ENCODE data around the gene CALCOCO2.
"Not testable (repeated sequence)": the region's sequence is repeated elsewhere in the genome, so short reads cannot be mapped to it uniquely, and the experiment has no call there.

DNA sequence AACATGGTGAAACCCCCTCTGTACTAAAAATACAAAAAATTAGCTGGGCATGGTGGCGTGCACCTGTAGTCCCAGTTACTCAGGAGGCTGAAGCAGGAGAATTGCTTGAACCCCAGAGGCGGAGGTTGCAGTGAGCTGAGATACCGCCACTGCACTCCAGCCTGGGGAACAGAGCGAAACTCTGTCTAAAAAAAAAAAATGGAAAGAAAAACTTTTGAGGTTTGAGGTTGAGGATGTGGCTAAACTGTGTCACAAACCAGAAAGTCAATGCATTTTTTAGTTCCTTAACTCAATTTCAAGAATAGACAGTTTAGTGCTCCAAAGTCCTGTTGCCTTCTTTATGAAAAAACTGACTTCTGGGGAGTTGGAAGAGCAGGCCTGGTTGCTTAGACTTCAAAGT, 6.6 kb downstream of the CALCOCO2 start:
- TF ChIP-seq, protein P1, sequence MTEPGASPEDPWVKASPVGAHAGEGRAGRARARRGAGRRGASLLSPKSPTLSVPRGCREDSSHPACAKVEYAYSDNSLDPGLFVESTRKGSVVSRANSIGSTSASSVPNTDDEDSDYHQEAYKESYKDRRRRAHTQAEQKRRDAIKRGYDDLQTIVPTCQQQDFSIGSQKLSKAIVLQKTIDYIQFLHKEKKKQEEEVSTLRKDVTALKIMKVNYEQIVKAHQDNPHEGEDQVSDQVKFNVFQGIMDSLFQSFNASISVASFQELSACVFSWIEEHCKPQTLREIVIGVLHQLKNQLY (CRISPR knock-in tag; IDR thresholded peaks at IDR 0.05): not testable (repeated sequence)
- not testable (repeated sequence) for TF ChIP-seq RELA (CRISPR knock-in tag; IDR thresholded peaks at IDR 0.05); ZNF292 (CRISPR knock-in tag; IDR thresholded peaks at IDR 0.05; ENCODE audit: borderline replicate concordance, low read depth); ELF4 (CRISPR knock-in tag; IDR thresholded peaks at IDR 0.05; ENCODE audit: borderline replicate concordance); MAF1 (CRISPR knock-in tag; IDR thresholded peaks at IDR 0.05; ENCODE audit: borderline replicate concordance); ZKSCAN8 (CRISPR knock-in tag; IDR thresholded peaks at IDR 0.05; ENCODE audit: borderline replicate concordance); GABPA (IDR thresholded peaks at IDR 0.05; ENCODE audit: low read depth, low read length); GABPA (CRISPR knock-in tag; IDR thresholded peaks at IDR 0.05; ENCODE audit: low read depth)
- TF ChIP-seq, protein P2, sequence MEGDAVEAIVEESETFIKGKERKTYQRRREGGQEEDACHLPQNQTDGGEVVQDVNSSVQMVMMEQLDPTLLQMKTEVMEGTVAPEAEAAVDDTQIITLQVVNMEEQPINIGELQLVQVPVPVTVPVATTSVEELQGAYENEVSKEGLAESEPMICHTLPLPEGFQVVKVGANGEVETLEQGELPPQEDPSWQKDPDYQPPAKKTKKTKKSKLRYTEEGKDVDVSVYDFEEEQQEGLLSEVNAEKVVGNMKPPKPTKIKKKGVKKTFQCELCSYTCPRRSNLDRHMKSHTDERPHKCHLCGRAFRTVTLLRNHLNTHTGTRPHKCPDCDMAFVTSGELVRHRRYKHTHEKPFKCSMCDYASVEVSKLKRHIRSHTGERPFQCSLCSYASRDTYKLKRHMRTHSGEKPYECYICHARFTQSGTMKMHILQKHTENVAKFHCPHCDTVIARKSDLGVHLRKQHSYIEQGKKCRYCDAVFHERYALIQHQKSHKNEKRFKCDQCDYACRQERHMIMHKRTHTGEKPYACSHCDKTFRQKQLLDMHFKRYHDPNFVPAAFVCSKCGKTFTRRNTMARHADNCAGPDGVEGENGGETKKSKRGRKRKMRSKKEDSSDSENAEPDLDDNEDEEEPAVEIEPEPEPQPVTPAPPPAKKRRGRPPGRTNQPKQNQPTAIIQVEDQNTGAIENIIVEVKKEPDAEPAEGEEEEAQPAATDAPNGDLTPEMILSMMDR (CRISPR knock-in tag; IDR thresholded peaks at IDR 0.05): not testable (repeated sequence)
- TF ChIP-seq, protein P3, sequence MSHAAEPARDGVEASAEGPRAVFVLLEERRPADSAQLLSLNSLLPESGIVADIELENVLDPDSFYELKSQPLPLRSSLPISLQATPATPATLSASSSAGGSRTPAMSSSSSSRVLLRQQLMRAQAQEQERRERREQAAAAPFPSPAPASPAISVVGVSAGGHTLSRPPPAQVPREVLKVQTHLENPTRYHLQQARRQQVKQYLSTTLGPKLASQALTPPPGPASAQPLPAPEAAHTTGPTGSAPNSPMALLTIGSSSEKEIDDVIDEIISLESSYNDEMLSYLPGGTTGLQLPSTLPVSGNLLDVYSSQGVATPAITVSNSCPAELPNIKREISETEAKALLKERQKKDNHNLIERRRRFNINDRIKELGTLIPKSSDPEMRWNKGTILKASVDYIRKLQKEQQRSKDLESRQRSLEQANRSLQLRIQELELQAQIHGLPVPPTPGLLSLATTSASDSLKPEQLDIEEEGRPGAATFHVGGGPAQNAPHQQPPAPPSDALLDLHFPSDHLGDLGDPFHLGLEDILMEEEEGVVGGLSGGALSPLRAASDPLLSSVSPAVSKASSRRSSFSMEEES (CRISPR knock-in tag; IDR thresholded peaks at IDR 0.05): not testable (repeated sequence)
- TF ChIP-seq, protein P4, sequence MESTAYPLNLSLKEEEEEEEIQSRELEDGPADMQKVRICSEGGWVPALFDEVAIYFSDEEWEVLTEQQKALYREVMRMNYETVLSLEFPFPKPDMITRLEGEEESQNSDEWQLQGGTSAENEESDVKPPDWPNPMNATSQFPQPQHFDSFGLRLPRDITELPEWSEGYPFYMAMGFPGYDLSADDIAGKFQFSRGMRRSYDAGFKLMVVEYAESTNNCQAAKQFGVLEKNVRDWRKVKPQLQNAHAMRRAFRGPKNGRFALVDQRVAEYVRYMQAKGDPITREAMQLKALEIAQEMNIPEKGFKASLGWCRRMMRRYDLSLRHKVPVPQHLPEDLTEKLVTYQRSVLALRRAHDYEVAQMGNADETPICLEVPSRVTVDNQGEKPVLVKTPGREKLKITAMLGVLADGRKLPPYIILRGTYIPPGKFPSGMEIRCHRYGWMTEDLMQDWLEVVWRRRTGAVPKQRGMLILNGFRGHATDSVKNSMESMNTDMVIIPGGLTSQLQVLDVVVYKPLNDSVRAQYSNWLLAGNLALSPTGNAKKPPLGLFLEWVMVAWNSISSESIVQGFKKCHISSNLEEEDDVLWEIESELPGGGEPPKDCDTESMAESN (CRISPR knock-in tag; conservative IDR thresholded peaks at IDR 0.05): not testable (repeated sequence)
